ENCODE results near the gene YIPF7. TPM values are rescaled to one million over a fixed set of nuclear protein-coding genes. Genes with fewer than 3 reads are reported as not detected.

The YIPF7 gene
- total RNA-seq, 1 experiment from 2014 or later, result not detected

DNA sequence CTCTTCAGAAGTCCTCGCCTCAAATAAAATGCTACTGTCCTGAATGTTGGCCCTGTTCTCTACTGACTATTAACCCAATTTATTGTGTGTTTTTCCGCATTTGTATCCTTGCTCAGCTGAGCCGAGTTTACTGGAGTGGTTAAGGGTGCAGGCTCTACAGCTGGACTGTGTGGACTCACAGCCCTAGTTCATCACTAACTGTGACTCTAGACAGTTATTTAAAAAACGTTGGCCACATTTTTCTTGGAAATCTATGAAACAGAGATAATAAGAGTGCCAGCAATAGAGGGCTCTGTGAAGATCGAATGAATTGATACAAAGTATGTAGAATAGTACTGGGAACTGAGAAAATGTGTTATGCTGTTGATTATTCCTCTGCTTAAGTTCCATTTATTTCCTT lies 23.9 kb upstream of the YIPF7 start:
- H3K4me3 Mint-ChIP-seq, result no peak overlapping the region
- POLR2A ChIA-PET, result no interaction called here

DNA sequence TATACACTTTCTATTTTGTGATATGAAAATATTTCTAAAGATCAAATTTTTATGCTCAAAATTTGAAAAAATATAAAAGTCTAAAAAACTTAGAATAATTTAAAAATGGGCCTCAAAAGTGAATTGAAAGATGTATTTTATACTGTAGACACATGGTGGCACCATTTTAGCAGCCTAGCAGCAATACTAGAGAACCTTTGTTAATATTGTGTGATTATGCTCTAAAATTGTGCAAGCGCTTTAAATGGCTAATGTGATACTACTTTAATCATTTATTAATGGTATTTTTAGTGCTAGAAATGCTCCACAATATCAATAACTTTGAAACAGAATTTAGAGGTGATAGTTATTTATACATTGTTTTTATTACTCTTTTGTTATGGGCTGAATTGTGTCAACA lies 23.0 kb upstream of the YIPF7 start:
- Mint-ChIP-seq H3K9me3 (no peaks in the 10 kb centered on the region), H3K36me3 (no peaks in the 10 kb centered on the region), H3K27ac (no peak overlapping the region), H3K4me3 (no peak overlapping the region), H3K27me3 (ENCODE audit: low read depth) (peaks cover 15% of the 10 kb centered on the region), H3K4me1 (peaks cover 12% of the 10 kb centered on the region)
- no peak for ATAC-seq
- CTCF ChIA-PET, result no interaction called here
- POLR2A ChIA-PET, result no interaction called here
- no peak for DNase-seq (ENCODE audit: low spot score)
- TF ChIP-seq, protein P1, sequence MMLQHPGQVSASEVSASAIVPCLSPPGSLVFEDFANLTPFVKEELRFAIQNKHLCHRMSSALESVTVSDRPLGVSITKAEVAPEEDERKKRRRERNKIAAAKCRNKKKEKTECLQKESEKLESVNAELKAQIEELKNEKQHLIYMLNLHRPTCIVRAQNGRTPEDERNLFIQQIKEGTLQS (CRISPR knock-in tag; conservative IDR thresholded peaks at IDR 0.05), result no peak
- TF ChIP-seq, protein P2, sequence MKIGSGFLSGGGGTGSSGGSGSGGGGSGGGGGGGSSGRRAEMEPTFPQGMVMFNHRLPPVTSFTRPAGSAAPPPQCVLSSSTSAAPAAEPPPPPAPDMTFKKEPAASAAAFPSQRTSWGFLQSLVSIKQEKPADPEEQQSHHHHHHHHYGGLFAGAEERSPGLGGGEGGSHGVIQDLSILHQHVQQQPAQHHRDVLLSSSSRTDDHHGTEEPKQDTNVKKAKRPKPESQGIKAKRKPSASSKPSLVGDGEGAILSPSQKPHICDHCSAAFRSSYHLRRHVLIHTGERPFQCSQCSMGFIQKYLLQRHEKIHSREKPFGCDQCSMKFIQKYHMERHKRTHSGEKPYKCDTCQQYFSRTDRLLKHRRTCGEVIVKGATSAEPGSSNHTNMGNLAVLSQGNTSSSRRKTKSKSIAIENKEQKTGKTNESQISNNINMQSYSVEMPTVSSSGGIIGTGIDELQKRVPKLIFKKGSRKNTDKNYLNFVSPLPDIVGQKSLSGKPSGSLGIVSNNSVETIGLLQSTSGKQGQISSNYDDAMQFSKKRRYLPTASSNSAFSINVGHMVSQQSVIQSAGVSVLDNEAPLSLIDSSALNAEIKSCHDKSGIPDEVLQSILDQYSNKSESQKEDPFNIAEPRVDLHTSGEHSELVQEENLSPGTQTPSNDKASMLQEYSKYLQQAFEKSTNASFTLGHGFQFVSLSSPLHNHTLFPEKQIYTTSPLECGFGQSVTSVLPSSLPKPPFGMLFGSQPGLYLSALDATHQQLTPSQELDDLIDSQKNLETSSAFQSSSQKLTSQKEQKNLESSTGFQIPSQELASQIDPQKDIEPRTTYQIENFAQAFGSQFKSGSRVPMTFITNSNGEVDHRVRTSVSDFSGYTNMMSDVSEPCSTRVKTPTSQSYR (CRISPR knock-in tag; IDR thresholded peaks at IDR 0.05), result no peak

More for the DNA sequence above, 23.9 kb upstream of the YIPF7 start:
- H3K9me3 Mint-ChIP-seq, result no peaks in the 10 kb centered on the region
- ATAC-seq (no peak), DNase-seq (ENCODE audit: low spot score) (no peak)
- peaks cover 11% of the 10 kb centered on the region for H3K27me3 Mint-ChIP-seq (ENCODE audit: low read depth)
- H3K36me3 Mint-ChIP-seq, result no peaks in the 10 kb centered on the region
- CTCF ChIA-PET, result no interaction called here
- H3K27ac Mint-ChIP-seq, result peak overlapping the region; percentile 47; the same call in 1 of the 2 replicates
- peaks cover 13% of the 10 kb centered on the region for H3K4me1 Mint-ChIP-seq
- TF ChIP-seq ZNF121 (CRISPR knock-in tag; IDR thresholded peaks at IDR 0.05) (no peak), CBFB (CRISPR knock-in tag; IDR thresholded peaks at IDR 0.05; ENCODE audit: low read depth) (no peak), FOXJ3 (CRISPR knock-in tag; IDR thresholded peaks at IDR 0.05; ENCODE audit: borderline replicate concordance) (no peak), NR2C2 (CRISPR knock-in tag; IDR thresholded peaks at IDR 0.05) (no peak), KAT7 (CRISPR knock-in tag; IDR thresholded peaks at IDR 0.05; ENCODE audit: borderline replicate concordance) (no peak), IRF2 (CRISPR knock-in tag; IDR thresholded peaks at IDR 0.05; ENCODE audit: borderline replicate concordance, low read depth) (no peak), ZNF671 (CRISPR knock-in tag; IDR thresholded peaks at IDR 0.05) (no peak), ELF4 (CRISPR knock-in tag; IDR thresholded peaks at IDR 0.05; ENCODE audit: low read depth) (no peak), ZNF232 (CRISPR knock-in tag; IDR thresholded peaks at IDR 0.05) (no peak), TEAD4 (CRISPR knock-in tag; IDR thresholded peaks at IDR 0.05) (no peak), PRRX2 (CRISPR knock-in tag; IDR thresholded peaks at IDR 0.05) (no peak), CREM (CRISPR knock-in tag; IDR thresholded peaks at IDR 0.05) (no peak)
- TF ChIP-seq, protein P3, sequence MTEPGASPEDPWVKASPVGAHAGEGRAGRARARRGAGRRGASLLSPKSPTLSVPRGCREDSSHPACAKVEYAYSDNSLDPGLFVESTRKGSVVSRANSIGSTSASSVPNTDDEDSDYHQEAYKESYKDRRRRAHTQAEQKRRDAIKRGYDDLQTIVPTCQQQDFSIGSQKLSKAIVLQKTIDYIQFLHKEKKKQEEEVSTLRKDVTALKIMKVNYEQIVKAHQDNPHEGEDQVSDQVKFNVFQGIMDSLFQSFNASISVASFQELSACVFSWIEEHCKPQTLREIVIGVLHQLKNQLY (CRISPR knock-in tag; IDR thresholded peaks at IDR 0.05), result no peak
- TF ChIP-seq, protein P4, sequence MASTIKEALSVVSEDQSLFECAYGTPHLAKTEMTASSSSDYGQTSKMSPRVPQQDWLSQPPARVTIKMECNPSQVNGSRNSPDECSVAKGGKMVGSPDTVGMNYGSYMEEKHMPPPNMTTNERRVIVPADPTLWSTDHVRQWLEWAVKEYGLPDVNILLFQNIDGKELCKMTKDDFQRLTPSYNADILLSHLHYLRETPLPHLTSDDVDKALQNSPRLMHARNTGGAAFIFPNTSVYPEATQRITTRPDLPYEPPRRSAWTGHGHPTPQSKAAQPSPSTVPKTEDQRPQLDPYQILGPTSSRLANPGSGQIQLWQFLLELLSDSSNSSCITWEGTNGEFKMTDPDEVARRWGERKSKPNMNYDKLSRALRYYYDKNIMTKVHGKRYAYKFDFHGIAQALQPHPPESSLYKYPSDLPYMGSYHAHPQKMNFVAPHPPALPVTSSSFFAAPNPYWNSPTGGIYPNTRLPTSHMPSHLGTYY (CRISPR knock-in tag; IDR thresholded peaks at IDR 0.05), result no peak
- TF ChIP-seq, protein P1 (CRISPR knock-in tag; conservative IDR thresholded peaks at IDR 0.05), result no peak
- TF ChIP-seq, protein P5, sequence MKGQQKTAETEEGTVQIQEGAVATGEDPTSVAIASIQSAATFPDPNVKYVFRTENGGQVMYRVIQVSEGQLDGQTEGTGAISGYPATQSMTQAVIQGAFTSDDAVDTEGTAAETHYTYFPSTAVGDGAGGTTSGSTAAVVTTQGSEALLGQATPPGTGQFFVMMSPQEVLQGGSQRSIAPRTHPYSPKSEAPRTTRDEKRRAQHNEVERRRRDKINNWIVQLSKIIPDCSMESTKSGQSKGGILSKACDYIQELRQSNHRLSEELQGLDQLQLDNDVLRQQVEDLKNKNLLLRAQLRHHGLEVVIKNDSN (CRISPR knock-in tag; IDR thresholded peaks at IDR 0.05), result no peak
- TF ChIP-seq, protein P6, sequence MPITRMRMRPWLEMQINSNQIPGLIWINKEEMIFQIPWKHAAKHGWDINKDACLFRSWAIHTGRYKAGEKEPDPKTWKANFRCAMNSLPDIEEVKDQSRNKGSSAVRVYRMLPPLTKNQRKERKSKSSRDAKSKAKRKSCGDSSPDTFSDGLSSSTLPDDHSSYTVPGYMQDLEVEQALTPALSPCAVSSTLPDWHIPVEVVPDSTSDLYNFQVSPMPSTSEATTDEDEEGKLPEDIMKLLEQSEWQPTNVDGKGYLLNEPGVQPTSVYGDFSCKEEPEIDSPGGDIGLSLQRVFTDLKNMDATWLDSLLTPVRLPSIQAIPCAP (CRISPR knock-in tag; IDR thresholded peaks at IDR 0.05), result no peak
- TF ChIP-seq, protein P7, sequence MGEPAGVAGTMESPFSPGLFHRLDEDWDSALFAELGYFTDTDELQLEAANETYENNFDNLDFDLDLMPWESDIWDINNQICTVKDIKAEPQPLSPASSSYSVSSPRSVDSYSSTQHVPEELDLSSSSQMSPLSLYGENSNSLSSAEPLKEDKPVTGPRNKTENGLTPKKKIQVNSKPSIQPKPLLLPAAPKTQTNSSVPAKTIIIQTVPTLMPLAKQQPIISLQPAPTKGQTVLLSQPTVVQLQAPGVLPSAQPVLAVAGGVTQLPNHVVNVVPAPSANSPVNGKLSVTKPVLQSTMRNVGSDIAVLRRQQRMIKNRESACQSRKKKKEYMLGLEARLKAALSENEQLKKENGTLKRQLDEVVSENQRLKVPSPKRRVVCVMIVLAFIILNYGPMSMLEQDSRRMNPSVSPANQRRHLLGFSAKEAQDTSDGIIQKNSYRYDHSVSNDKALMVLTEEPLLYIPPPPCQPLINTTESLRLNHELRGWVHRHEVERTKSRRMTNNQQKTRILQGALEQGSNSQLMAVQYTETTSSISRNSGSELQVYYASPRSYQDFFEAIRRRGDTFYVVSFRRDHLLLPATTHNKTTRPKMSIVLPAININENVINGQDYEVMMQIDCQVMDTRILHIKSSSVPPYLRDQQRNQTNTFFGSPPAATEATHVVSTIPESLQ (CRISPR knock-in tag; IDR thresholded peaks at IDR 0.05), result no peak
- TF ChIP-seq, protein P8, sequence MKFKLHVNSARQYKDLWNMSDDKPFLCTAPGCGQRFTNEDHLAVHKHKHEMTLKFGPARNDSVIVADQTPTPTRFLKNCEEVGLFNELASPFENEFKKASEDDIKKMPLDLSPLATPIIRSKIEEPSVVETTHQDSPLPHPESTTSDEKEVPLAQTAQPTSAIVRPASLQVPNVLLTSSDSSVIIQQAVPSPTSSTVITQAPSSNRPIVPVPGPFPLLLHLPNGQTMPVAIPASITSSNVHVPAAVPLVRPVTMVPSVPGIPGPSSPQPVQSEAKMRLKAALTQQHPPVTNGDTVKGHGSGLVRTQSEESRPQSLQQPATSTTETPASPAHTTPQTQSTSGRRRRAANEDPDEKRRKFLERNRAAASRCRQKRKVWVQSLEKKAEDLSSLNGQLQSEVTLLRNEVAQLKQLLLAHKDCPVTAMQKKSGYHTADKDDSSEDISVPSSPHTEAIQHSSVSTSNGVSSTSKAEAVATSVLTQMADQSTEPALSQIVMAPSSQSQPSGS (CRISPR knock-in tag; IDR thresholded peaks at IDR 0.05; ENCODE audit: borderline replicate concordance, low read depth), result no peak
